HG03108 (cell line): Measurements from ENCODE around the gene RPS6KA4.

Source experiments
- ATAC-seq: cut with Tn5 transposase; IDR thresholded peaks from one replicate; pipeline ENCODE4 v1.9.1; 2021; ENCODE audit warnings: moderate library complexity; ENCODE audit not compliant: unreplicated experiment

RPS6KA4 gene

DNA sequence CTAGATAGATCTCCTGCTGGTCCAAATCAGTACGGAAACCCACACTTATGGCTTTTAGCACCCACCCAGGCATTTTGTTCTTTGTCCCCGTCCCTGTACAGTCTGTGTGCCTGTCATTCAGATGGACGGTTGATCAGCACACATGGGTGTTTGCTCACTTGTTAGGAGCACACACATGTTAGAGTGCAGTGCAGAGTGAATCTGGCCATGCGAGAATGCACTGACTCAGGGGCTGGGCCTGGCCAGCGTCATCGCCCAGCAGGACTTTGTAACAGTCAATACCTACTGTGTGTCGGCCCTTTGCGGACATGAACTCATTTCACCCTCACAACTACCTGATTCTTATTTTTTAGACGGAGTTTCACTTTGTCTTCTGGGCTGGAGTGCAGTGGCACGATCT is 3.4 kb downstream of the RPS6KA4 start:
- no peak for ATAC-seq

DNA sequence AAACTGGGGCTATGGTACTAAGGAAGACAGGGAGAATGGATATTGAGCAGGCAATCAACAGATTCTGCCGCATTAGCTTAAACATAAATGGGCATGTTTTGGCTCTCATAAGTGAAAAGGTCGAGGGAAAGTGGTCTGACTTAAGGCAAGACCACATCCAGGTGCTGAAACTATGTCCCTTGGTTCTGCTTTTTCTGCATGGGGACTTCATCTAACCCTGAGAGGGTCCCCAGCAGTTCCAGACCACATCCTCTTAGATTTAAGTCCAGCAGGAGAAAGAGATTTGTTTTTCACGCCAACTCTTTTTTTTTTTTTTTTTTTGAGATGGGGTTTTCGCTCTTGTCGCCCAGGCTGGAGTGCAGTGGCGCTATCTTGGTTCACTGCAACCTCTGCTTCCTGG is 5.5 kb downstream of the RPS6KA4 start:
- no peak for ATAC-seq

DNA sequence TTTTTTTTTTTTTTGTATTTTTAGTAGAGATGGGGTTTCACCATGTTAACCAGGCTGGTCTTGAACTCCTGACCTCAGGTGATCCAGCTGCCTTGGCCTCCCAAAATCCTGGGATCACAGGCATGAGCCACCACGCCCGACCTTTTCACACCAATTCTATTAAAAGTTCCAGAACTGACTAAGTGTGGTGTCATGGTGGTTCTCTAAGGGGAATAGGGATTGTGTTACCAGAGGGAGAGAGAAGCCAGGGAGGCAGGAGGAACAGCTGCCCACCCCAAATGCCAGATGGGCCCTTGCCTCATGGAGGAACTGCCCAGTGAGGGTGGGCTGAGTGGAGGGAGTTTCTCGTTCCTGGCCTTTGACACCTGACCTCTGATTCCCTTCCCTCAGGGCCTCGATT is 5.9 kb downstream of the RPS6KA4 start:
- ATAC-seq: no peak

DNA sequence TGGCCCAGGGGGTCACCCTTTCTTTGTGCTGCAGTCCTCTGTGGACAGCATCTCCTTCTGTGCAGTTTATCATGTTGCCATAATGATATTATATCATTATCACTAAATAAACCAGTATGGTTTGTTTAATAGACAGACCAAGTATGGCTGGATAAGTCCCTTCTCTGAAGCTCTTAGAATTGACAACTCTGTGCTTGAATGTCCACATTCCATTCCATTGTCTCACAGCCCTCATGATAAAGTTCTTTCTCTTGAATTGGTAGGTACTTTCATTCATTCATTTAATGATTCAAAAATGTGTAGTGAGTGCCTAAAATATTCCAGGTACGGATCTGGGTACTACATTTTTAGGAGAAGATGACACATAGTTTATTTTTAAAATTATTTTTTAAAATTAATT is 7.8 kb downstream of the RPS6KA4 start:
- no peak for ATAC-seq

DNA sequence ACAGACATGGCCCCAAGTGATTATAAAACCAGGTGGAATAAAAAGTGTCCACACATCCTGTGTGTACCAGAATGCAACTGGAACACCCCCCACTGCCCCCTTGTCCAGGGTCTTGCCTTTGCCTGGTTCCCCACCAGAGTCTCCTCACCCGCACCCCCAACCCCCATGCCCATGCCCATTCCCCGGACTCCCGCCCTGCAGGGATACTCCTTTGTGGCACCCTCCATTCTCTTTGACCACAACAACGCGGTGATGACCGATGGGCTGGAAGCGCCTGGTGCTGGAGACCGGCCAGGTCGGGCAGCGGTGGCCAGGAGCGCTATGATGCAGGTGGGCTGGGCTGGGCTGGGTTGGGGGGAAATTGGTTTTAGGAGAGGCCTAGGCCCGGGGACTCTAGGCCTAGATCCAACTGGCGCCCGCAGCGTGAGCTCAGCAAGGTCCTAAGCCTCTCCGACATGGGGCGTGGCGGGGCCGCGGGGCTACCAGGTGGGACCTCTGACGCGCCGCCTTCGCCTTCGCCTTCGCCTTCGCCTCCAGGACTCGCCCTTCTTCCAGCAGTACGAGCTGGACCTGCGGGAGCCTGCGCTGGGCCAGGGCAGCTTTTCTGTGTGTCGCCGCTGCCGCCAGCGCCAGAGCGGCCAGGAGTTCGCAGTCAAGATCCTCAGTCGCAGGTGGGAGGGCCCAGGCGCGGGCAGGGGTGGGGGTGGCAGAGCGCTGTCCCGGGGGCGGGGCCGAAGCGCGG is 9.1 kb downstream of the RPS6KA4 start:
- ATAC-seq: no peak

DNA sequence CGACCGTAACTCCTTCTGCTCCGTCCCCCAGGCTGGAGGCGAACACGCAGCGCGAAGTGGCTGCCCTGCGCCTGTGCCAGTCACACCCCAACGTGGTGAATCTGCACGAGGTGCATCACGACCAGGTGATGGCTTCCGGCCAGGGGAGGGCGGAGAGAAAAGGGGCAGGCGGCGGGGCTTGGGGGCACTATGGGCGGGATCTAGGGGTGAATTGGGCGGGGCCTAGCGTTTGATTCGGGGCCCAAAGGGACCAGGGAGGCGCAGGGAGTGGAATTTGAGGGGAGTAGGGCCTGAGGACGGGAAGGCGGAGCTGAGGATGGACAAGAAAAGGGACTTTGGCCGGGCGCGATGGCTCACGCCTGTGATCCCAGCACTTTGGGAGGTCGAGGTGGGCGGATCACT is 9.7 kb downstream of the RPS6KA4 start:
- no peak for ATAC-seq

DNA sequence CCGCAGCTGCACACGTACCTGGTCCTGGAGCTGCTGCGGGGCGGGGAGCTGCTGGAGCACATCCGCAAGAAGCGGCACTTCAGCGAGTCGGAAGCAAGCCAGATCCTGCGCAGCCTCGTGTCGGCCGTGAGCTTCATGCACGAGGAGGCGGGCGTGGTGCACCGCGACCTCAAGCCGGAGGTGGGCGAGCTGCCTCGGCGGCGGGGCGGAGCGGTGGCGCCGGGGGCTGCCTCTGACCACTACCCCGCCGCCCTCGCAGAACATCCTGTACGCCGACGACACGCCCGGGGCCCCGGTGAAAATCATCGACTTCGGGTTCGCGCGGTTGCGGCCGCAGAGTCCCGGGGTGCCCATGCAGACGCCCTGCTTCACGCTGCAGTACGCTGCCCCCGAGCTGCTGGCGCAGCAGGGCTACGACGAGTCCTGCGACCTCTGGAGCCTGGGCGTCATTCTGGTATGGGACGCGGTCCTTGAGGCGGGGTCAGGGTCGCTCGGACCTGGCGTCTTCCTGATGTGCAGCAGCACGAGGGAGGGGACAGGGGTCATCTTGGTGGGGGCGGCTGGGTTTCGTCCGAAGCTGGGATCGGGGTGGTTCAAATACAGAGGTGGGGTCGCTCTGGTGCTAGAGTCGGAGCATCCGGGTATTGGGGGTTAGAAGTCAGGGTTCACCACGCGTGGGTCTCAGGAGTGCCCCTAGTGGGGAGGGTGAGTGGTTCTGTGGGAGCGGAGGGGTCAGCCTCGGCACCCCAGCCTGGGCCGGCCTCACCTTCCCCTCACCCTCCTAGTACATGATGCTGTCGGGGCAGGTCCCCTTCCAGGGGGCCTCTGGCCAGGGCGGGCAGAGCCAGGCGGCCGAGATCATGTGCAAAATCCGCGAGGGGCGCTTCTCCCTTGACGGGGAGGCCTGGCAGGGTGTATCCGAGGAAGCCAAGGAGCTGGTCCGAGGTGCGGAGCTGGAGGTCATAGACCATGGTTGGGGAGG is 10.8 kb downstream of the RPS6KA4 start:
- no peak for ATAC-seq

DNA sequence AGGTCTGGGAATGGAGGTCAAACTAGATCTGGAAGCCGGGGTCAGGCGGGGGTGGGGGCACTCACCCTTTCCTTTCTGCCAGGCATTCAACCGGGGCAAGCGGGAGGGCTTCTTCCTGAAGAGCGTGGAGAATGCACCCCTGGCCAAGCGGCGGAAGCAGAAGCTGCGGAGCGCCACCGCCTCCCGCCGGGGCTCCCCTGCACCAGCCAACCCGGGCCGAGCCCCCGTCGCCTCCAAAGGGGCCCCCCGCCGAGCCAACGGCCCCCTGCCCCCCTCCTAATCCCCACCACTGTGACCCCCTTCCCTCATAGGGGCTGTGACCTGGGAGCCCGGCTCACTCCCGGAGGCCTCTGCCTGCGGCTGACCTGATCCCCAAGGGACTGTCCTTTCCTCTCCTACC is 12.2 kb downstream of the RPS6KA4 start:
- no peak for ATAC-seq

DNA sequence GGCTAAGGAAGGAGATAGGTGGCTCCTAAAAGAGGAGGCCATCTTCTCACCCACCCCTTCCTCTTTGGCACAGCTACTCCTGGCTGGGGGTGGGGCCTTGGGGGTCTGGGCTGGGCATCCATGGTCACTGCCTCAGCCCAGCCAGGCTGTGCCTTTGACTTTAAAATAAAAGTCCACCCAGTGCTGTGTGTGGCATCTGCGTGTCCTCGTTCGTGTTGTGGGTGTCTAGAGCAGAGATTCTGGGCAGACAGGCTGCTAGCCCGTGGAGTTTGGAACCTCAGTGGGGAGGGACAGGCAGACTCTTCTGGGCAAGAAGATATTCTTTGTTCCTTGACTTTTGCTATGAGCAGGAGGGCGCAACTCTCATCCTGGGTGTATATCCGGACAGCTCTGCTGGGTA is 13.1 kb downstream of the RPS6KA4 start:
- no peak for ATAC-seq

DNA sequence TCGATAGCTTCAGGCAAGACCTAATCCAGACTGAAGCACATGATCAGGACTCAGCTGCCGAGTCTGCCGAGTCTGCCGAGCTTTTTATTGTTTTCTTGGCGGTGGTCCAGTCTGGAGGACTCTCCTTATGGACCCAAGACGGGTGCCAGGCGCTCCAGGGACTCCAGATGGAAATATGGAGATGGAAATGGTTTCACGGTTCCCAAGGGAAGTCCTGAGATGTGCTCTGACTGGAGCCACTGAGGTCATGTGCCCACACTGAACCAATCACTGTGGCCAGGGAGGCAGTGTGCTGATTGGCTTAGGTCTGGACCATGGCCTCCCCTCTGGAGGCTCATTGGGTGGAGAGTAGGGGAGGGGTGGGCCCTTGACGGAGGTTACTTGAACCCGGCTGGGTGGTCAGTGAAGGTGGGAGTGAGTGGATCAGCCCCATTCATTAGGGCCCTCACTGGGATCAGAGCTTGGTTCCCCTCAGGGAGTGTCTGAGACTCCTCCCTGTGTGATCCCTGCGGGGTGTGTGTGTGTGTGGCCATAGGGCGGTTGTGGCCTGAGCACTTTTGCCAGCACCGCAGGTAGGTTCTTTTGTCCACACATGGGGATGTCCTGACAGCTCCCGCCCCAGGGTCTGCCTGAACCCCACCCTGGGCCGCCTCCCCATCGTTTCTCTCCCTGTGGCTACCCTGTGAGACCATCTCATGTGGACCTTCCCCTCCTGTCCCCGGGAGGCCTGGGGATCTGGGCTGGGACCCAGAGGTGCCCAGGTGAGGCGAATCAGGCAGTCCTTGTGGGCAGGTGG is 14.0 kb downstream of the RPS6KA4 start:
- no peak for ATAC-seq

DNA sequence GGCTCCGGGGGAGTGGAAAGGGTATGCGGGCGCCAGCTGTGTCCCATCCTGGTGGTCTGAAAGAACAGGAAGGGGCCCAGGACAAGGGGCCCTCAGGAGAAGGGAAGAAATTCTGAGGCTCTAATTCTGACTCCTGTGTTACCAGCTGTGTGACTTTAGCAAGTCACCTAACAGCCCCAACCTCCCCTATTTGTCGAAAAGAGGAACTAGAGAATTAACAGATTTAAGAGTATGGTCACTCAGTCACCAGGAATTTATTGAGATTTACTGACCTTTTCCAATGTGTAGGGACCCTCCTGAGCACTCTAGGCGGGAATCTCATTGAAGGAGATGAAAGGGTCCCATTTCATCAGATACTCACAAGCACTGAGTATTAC is 14.6 kb downstream of the RPS6KA4 start:
- no peak for ATAC-seq

DNA sequence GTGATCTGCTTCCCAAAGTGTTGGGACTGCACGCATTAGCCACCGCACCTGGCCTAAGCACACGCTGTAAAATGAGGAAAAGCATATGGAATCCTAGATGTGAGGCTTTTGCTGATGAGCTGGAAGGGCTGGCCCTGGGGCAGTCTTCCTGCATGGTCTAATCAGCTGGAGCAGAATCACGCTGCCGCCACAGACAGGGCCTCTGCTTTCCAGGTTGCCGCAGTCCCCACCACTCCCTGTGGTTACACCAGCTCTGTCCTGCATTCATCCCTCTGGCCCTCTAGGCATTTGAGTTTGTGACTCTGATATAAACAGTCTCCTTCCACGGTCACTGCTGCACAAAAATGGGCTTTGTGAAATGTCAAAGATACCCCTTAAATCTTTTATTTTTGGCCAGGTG is 17.1 kb downstream of the RPS6KA4 start:
- ATAC-seq: no peak

DNA sequence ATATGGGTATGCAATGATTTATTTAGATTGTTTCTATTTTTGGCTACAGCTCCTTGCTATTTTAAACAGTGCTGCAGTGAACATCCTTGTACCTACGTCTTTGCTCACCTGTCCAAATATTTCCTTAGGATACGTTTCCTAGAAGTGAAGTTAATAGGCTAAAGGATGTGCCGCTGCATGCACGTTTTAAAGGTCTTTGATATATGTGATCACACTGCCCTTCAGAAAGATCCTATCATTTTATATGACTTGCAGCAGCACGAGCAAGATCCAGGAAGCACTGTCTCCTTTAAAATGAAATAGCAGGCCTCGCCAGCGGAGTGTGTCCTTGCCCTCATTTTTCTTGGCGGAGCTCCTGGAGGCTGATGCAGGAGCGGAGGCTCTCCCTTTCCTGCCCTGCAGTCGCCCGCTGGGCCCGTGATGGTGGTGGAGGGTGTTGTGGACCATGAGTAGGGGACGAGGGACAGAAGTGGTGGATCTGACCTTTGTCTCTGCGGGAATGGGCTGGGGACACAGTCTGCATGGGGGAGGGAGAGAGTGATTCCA is 19.4 kb downstream of the RPS6KA4 start:
- ATAC-seq: no peak

DNA sequence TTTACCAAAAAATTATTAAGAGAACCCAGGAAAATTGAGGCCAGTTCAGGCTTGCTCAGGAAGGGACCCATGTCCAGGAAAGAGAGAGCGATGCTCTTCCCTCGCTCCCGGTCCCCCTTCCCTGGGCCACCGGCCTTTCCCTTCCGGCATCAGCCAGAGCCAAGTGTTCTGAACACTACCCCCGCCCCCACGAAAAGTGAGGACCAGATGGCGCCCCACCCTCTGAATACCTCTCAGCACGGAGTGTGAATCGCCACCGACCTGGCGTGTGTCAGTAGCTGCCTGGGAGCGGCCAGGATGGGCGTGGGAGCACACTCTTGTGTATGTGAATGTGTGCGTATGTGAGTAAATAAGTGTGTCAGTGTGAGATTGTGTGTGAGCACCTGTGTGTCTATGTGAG is 20.2 kb downstream of the RPS6KA4 start:
- no peak for ATAC-seq

DNA sequence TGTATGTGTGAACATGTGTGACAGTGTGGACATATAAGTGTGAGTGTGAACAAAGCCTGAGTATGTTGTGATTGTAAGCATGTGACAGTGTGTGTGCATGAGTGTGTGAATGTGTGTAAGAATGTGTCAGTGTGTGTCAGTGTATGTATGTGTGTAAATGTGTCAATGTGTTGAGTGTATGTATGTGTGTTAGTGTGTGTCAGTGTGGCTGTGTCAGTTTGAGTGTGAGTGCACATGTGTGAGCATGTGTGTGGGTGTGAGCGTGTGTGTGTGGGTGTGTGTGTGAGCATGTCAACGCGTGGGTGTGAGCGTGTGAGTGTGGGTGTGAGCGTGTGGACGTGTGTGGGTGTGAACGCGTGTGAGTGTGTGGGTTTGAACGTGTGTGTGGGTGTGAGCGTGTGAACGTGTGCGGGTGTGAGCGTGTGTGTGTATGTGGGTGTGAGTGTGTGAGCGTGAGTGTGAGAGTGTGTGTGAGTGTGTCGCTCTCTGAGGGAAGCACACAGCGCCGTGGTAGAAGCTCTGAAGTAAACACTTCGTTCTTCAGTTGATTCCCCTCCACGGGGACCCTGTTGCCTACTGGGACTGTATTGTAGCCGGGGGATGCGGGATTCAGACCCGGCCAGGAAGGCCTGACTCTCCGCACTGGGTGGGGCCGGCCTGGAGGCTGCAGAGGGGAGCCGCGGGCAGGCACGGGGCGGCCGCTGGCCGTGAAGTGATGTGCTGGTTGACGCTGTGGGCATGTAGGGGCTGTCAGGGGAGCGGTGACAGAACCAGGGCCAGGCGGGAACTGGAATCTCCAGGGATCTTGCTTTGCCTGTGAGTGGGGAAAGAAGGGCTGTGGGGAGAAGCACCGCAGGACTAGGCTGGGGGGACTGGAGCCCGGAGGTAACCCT is 21.1 kb downstream of the RPS6KA4 start:
- no peak for ATAC-seq

DNA sequence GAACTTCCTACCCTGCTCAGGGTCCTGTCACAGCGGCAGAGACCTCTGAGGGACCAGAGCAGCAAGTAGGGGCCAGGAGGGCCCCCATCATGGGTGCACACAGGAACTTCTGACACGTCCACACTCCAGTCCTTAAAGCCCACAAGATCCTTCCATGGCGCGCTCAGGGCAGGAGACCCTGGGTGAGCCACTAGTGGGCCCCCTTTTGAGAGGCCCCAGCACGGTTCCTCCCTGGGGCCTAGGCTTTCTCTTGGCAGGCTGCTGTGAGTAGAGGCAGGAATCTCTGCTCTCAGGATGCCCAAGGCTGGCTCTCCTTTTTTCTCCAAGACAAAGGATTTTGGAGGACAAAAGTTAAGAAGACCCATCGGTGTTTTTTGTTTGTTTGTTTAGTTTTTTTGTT is 22.4 kb downstream of the RPS6KA4 start:
- ATAC-seq: no peak

DNA sequence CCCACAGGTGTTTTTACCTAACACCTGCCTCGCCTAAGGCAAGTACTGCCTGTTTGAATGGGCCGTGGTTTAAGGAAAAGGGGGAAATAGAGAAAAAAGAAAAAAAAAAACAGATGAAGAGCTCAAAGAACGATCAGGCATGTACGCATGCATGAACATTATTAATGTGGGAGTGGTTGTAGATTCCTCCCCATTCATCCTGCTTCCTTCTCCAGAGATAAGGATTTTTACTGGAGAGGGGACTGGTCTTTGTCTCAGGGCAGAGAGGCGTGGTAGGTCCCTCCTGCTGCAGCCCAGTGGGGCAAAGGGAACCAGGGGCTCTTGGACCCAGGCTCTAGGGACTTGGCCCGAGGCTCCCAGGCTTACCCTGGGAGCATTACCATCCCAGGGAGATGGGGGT is 23.1 kb downstream of the RPS6KA4 start:
- ATAC-seq: no peak

DNA sequence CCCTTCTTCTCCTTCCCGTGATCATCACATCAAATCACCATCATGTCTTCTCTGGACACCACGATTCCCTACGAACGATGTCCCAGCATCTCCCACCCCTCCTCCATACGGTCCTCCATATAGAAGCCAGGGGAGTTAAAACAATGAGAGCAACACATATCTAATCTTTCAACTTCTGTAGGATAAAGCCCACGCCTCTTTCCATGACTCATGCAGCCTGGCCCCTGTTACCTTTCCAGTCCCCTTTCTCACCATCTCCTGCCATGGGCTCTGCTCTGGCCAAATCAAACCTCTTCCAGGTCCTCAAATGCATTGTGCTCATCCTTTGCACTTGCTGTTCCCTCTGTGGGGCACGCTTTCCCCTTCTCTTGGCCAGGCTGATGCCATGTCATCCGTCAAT is 23.6 kb downstream of the RPS6KA4 start:
- ATAC-seq: no peak

DNA sequence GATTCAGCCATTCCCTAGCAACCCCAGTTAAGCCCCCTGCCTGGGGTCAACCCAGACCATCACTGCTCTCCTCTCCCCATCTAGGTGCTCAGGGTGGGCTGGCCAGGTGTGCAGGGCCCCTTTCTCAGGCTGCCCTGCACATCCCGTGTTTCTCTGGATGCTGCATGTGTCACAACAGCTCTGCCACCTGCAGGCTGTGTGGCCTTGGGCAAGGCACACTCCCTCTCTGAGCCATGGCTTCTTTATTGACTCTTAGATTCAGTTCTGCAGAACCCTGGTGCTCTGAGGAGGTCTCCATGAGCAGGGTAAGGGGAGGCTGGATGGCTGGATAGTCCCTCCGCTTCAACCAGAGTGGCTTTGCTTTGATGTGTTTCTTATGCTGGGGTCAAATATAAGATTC is 24.6 kb downstream of the RPS6KA4 start:
- ATAC-seq: no peak
